Neural cell (in vitro differentiated cells): ENCODE data around the gene NIFK. TPM values are rescaled to one million over a fixed set of nuclear protein-coding genes. Genes with fewer than 3 reads are reported as not detected.

ENCODE experiments used
- H2AFZ ChIP-seq: fragments of 200-600, 300-800 bp; sonication (generic), shearing (Covaris generic); 2 replicates; pipeline ENCODE4 v1.6.0; 2014; ENCODE audit warnings: low read depth, mild to moderate bottlenecking, antibody characterized with exemption, low read length, moderate library complexity
- H3F3A ChIP-seq: fragments of 200-600 bp; shearing (Covaris generic); 2 replicates; pipeline ENCODE4 v1.6.1; 2016; ENCODE audit warnings: mild to moderate bottlenecking, moderate library complexity, mixed read lengths, antibody characterized with exemption, low read length; ENCODE audit not compliant: insufficient read depth, poor library complexity, severe bottlenecking
- H3K27ac ChIP-seq: fragments of 200-600, 300-800 bp; sonication (generic), shearing (Covaris generic); 2 replicates; pipeline ENCODE4 v1.5.1; 2014; ENCODE audit warnings: mild to moderate bottlenecking, low read length, moderate library complexity
- H3K27me3 ChIP-seq: fragments of 300-800, 200-600 bp; sonication (generic), shearing (Covaris generic); 2 replicates; pipeline ENCODE4 v1.6.0; 2014; ENCODE audit warnings: mild to moderate bottlenecking, low read depth, low read length, moderate library complexity; ENCODE audit not compliant: insufficient read depth
- H3K36me3 ChIP-seq: fragments of 300-800, 200-600 bp; sonication (generic), shearing (Covaris generic); 2 replicates; pipeline ENCODE4 v1.5.1; 2014; ENCODE audit warnings: mild to moderate bottlenecking, antibody characterized with exemption, low read length, moderate library complexity; ENCODE audit not compliant: insufficient read depth
- H3K4me2 ChIP-seq: fragments of 300-800, 200-600 bp; sonication (generic), shearing (Covaris generic); 2 replicates; pipeline ENCODE4 v1.6.0; 2014; ENCODE audit warnings: mild to moderate bottlenecking, low read length
- H3K4me3 ChIP-seq: fragments of 300-800, 200-600 bp; sonication (generic), shearing (Covaris generic); 2 replicates; pipeline ENCODE4 v1.5.1; 2014; ENCODE audit warnings: mild to moderate bottlenecking, low read length, moderate library complexity
- H3K79me2 ChIP-seq: fragments of 200-600 bp; shearing (Covaris generic); replicated peaks from 2 replicates; pipeline ENCODE4 v1.6.0; 2014; ENCODE audit warnings: mild to moderate bottlenecking, low read length, moderate library complexity; ENCODE audit not compliant: insufficient read depth
- H3K9ac ChIP-seq: fragments of 300-800, 200-600 bp; sonication (generic), shearing (Covaris generic); 2 replicates; pipeline ENCODE4 v1.6.1; 2016; ENCODE audit warnings: mild to moderate bottlenecking, low read length, mixed read lengths
- H3K9me2 ChIP-seq: fragments of 200-600 bp; shearing (Covaris generic); 2 replicates; pipeline ENCODE4 v1.6.1; 2016; ENCODE audit warnings: mild to moderate bottlenecking, low read length, mixed read lengths; ENCODE audit not compliant: insufficient read depth
- H3K9me3 ChIP-seq: fragments of 200-600, 300-800 bp; sonication (generic), shearing (Covaris generic); 2 replicates; pipeline ENCODE4 v1.6.1; 2016; ENCODE audit warnings: mild to moderate bottlenecking, mixed run types, low read length, moderate library complexity, mixed read lengths
- H4K20me1 ChIP-seq: fragments of 200-600 bp; shearing (Covaris generic); 2 replicates; pipeline ENCODE4 v1.6.1; 2016; ENCODE audit warnings: mild to moderate bottlenecking, mixed run types; ENCODE audit not compliant: insufficient read depth
- EP300 ChIP-seq: fragments of 450-650 bp; conservative IDR thresholded peaks from 2 replicates; pipeline ENCODE4 v1.6.1; 2014; ENCODE audit warnings: antibody characterized with exemption, mild to moderate bottlenecking, moderate library complexity; ENCODE audit not compliant: poor library complexity, severe bottlenecking
- EZH2 ChIP-seq: fragments of 200-600, 300-800 bp; shearing (Covaris generic), sonication (generic); IDR thresholded peaks from 2 replicates; pipeline ENCODE4 v1.6.1; 2014; ENCODE audit warnings: antibody characterized with exemption, low read length, borderline replicate concordance, mild to moderate bottlenecking; ENCODE audit not compliant: insufficient read depth, poor library complexity, severe bottlenecking
- MXI1 ChIP-seq: fragments of 450-650 bp; conservative IDR thresholded peaks from 2 replicates; pipeline ENCODE4 v1.6.1; 2014; ENCODE audit warnings: antibody characterized with exemption, mild to moderate bottlenecking; ENCODE audit not compliant: poor library complexity, severe bottlenecking
- POLR2AphosphoS5 ChIP-seq: IDR thresholded peaks from 2 replicates; pipeline ENCODE4 v1.6.1; 2012
- RAD21 ChIP-seq: fragments of 450-650 bp; conservative IDR thresholded peaks from 2 replicates; pipeline ENCODE4 v1.6.1; 2014; ENCODE audit warnings: antibody characterized with exemption, mild to moderate bottlenecking, moderate library complexity
- REST ChIP-seq: IDR thresholded peaks from 2 replicates; pipeline ENCODE4 v1.6.1; 2012; ENCODE audit warnings: borderline replicate concordance
- SMC3 ChIP-seq: fragments of 450-650 bp; conservative IDR thresholded peaks from 2 replicates; pipeline ENCODE4 v1.6.1; 2014; ENCODE audit warnings: antibody characterized with exemption, mild to moderate bottlenecking, moderate library complexity; ENCODE audit not compliant: poor library complexity
- TAF1 ChIP-seq: IDR thresholded peaks from 2 replicates; pipeline ENCODE4 v1.6.1; 2012; ENCODE audit warnings: low read depth
- polyA plus RNA-seq: library from polyadenylated mRNA; depleted of rRNA; stranded (reverse); fragments of >200 nt; gene quantifications from 2 replicates; pipeline ENCODE4 v1.2.3, GENCODE V29; 2014
- TF ChIP-seq, protein P1 (sequence below): fragments of 450-650 bp; IDR thresholded peaks from 2 replicates; pipeline ENCODE4 v1.5.1; 2014; ENCODE audit warnings: antibody characterized with exemption, mild to moderate bottlenecking, moderate library complexity; ENCODE audit not compliant: poor library complexity, severe bottlenecking

Gene NIFK
- polyA plus RNA-seq, 1 donor from 2014 or later = 60.9 TPM

- H3K4me2 ChIP-seq = no peak overlapping the region
- no peaks in the 10 kb centered on the region for H3K27me3 ChIP-seq
- no peak overlapping the region for H3K27ac ChIP-seq
- no peaks in the 10 kb centered on the region for H3K9me3 ChIP-seq
- H3K4me3 ChIP-seq = no peak overlapping the region
- no peaks in the 10 kb centered on the region for H3K9me2 ChIP-seq
- H3K79me2 ChIP-seq = peaks cover 4% of the 10 kb centered on the region
- no peak overlapping the region for H2AFZ ChIP-seq
- no peaks in the 10 kb centered on the region for H3K36me3 ChIP-seq
- H3F3A ChIP-seq = no peaks in the 10 kb centered on the region
- no peaks in the 10 kb centered on the region for H4K20me1 ChIP-seq
- TF ChIP-seq MXI1 = no peak
- TF ChIP-seq SMC3 = no peak
- TF ChIP-seq REST = no peak
- no peak for TF ChIP-seq EZH2
- TF ChIP-seq, protein P1, sequence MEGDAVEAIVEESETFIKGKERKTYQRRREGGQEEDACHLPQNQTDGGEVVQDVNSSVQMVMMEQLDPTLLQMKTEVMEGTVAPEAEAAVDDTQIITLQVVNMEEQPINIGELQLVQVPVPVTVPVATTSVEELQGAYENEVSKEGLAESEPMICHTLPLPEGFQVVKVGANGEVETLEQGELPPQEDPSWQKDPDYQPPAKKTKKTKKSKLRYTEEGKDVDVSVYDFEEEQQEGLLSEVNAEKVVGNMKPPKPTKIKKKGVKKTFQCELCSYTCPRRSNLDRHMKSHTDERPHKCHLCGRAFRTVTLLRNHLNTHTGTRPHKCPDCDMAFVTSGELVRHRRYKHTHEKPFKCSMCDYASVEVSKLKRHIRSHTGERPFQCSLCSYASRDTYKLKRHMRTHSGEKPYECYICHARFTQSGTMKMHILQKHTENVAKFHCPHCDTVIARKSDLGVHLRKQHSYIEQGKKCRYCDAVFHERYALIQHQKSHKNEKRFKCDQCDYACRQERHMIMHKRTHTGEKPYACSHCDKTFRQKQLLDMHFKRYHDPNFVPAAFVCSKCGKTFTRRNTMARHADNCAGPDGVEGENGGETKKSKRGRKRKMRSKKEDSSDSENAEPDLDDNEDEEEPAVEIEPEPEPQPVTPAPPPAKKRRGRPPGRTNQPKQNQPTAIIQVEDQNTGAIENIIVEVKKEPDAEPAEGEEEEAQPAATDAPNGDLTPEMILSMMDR = no peak
- TF ChIP-seq EP300 = no peak
- TF ChIP-seq RAD21 = no peak
- no peak for TF ChIP-seq POLR2AphosphoS5
- TF ChIP-seq TAF1 = no peak
- H3K9ac ChIP-seq = no peak overlapping the region
These were observed 4.3 kb upstream of the NIFK start for GRCh38 chr2:121740973-121741372.

- Histone ChIP-seq H3K4me3 (peak overlapping the region; percentile 97), H3K36me3 (no peaks in the 10 kb centered on the region), H3K9ac (peak overlapping the region; percentile 71), H3K27me3 (no peaks in the 10 kb centered on the region), H3F3A (no peaks in the 10 kb centered on the region), H3K4me2 (peak overlapping the region; percentile 99), H3K79me2 (peaks cover 18% of the 10 kb centered on the region), H3K9me2 (no peaks in the 10 kb centered on the region), H2AFZ (peak overlapping the region; percentile 63), H4K20me1 (no peaks in the 10 kb centered on the region), H3K27ac (peak overlapping the region; percentile 59), H3K9me3 (no peaks in the 10 kb centered on the region)
- TF ChIP-seq POLR2AphosphoS5 = no peak
- no peak for TF ChIP-seq MXI1
- TF ChIP-seq RAD21 = no peak
- no peak for TF ChIP-seq EZH2
- no peak for TF ChIP-seq REST
- TF ChIP-seq TAF1 = no peak
- TF ChIP-seq SMC3 = no peak
- no peak for TF ChIP-seq EP300
- TF ChIP-seq, protein P1 = no peak
These were observed 574 bp downstream of the NIFK start for GRCh38 chr2:121736140-121736461.
